Measurements from ENCODE around the gene SCN5A. TPM values are rescaled to one million over a fixed set of nuclear protein-coding genes. Genes with fewer than 3 reads are reported as not detected.

SCN5A gene
- polyA plus RNA-seq, 1 donor (not counting 4 experiments of a cell fraction or from before 2014, with no cell fraction given) = 0.26 TPM

DNA sequence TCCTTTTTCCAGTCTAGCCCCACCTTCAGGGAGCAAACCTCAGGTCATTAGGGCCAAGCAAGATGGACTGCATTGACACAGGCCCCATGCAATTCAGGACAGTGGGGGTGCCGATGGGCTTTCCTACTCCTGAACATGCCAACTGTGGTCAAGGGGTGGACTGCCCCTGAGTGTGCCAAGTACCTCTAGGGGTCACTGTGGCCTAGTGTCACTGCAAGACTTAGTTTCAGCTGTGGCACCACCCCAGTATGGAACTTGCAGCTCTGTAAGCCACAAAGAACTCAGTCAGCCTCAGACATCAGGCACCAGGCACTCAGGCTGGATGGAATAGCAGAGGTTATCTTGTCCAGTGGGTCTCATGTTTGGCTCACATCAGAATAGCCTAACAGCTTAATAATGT is 121.0 kb downstream of the SCN5A start:
- H3K79me2 ChIP-seq (ENCODE audit: control insufficient read depth, insufficient read depth, low read length) = no peaks in the 10 kb centered on the region
- H3K9me3 ChIP-seq (ENCODE audit: control insufficient read depth, low read depth, low read length) = no peaks in the 10 kb centered on the region
- dilution Hi-C loops (cut with MboI; ENCODE audit: extremely low pct_ligation_motif_present, low sequenced_read_pairs) = no loop called here
- no peak overlapping the region for H2AFZ ChIP-seq (ENCODE audit: control insufficient read depth, low read length)
- H3K36me3 ChIP-seq (ENCODE audit: control insufficient read depth in 2 of 2, extremely low read depth in 1 of 2, insufficient read depth in 2 of 2, low read length in 2 of 2) = peaks cover 0 to 2% of the 10 kb centered on the region in 2 experiments
- TF ChIP-seq CTCF (optimal IDR thresholded peaks at IDR 0.05 in 1 of 3, IDR thresholded peaks at IDR 0.05 in 1 of 3, conservative IDR thresholded peaks at IDR 0.05 in 1 of 3; ENCODE audit: extremely low read depth in 1 of 3, insufficient read depth in 2 of 3, low read length in 3 of 3) (peak in 1 of 3 experiments; percentile 40), EZH2 (IDR thresholded peaks at IDR 0.05; ENCODE audit: low read length) (no peak)
- no peak overlapping the region for H3K4me2 ChIP-seq (ENCODE audit: control insufficient read depth, extremely low read depth, insufficient read depth, low read depth, low read length)
- no peak overlapping the region for H3K4me3 ChIP-seq (ENCODE audit: control insufficient read depth in 2 of 3, extremely low read depth in 1 of 3, insufficient read depth in 2 of 3, low read depth in 1 of 3, low read length in 3 of 3)
- H4K20me1 ChIP-seq (ENCODE audit: control insufficient read depth, extremely low read depth, insufficient read depth, low read length) = no peaks in the 10 kb centered on the region
- no peak for DNase-seq (ENCODE audit: low read depth, low spot score)
- H3K9me1 ChIP-seq (ENCODE audit: control insufficient read depth, extremely low read depth, insufficient read depth, low read length) = no peaks in the 10 kb centered on the region
- no peak overlapping the region for H3K9ac ChIP-seq (ENCODE audit: control insufficient read depth, extremely low read depth, insufficient read depth, low read length)
- no peaks in the 10 kb centered on the region for H3K27me3 ChIP-seq (ENCODE audit: control insufficient read depth, extremely low read depth, insufficient read depth, low read length)
- H3K4me1 ChIP-seq (ENCODE audit: control insufficient read depth, extremely low read depth, insufficient read depth, low read length) = peaks cover 8% of the 10 kb centered on the region
- no peak for FAIRE-seq
- H3K27ac ChIP-seq (ENCODE audit: control insufficient read depth, insufficient read depth, low read length) = no peak overlapping the region

GRCh38 chr3:38526792-38527191 is 122.7 kb downstream of the SCN5A start:
- H3K9me1 ChIP-seq (ENCODE audit: control insufficient read depth, extremely low read depth, insufficient read depth, low read length) = no peaks in the 10 kb centered on the region
- no peaks in the 10 kb centered on the region for H4K20me1 ChIP-seq (ENCODE audit: control insufficient read depth, extremely low read depth, insufficient read depth, low read length)
- H3K4me3 ChIP-seq (ENCODE audit: control insufficient read depth in 2 of 3, extremely low read depth in 1 of 3, insufficient read depth in 2 of 3, low read depth in 1 of 3, low read length in 3 of 3) = no peak overlapping the region
- H3K79me2 ChIP-seq (ENCODE audit: control insufficient read depth, insufficient read depth, low read length) = no peaks in the 10 kb centered on the region
- DNase-seq (ENCODE audit: low read depth, low spot score) (no peak), FAIRE-seq (no peak)
- no peak overlapping the region for H3K4me2 ChIP-seq (ENCODE audit: control insufficient read depth, extremely low read depth, insufficient read depth, low read depth, low read length)
- H3K27me3 ChIP-seq (ENCODE audit: control insufficient read depth, extremely low read depth, insufficient read depth, low read length) = no peaks in the 10 kb centered on the region
- peaks cover 8% of the 10 kb centered on the region for H3K4me1 ChIP-seq (ENCODE audit: control insufficient read depth, extremely low read depth, insufficient read depth, low read length)
- no peak overlapping the region for H3K27ac ChIP-seq (ENCODE audit: control insufficient read depth, insufficient read depth, low read length)
- peaks cover 0 to 2% of the 10 kb centered on the region in 2 experiments for H3K36me3 ChIP-seq (ENCODE audit: control insufficient read depth in 2 of 2, extremely low read depth in 1 of 2, insufficient read depth in 2 of 2, low read length in 2 of 2)
- no peaks in the 10 kb centered on the region for H3K9me3 ChIP-seq (ENCODE audit: control insufficient read depth, low read depth, low read length)
- H2AFZ ChIP-seq (ENCODE audit: control insufficient read depth, low read length) = no peak overlapping the region
- TF ChIP-seq CTCF (optimal IDR thresholded peaks at IDR 0.05 in 1 of 3, IDR thresholded peaks at IDR 0.05 in 1 of 3, conservative IDR thresholded peaks at IDR 0.05 in 1 of 3; ENCODE audit: extremely low read depth in 1 of 3, insufficient read depth in 2 of 3, low read length in 3 of 3) = no peak
- TF ChIP-seq EZH2 (IDR thresholded peaks at IDR 0.05; ENCODE audit: low read length) = no peak
- no peak overlapping the region for H3K9ac ChIP-seq (ENCODE audit: control insufficient read depth, extremely low read depth, insufficient read depth, low read length)
- dilution Hi-C loops (cut with MboI; ENCODE audit: extremely low pct_ligation_motif_present, low sequenced_read_pairs) = no loop called here
